ENCODE measurements around the gene PLP2. TPM values are rescaled to one million over a fixed set of nuclear protein-coding genes. Genes with fewer than 3 reads are reported as not detected.

Gene PLP2
- total and polyA plus RNA-seq, 2 of the 13 experiments (the other 11 are each of a cell fraction or from before 2014, with no cell fraction given): 0.40 to 3.6 TPM

GRCh38 chrX:49139713-49140112, 32.0 kb upstream of the PLP2 start:
- Histone ChIP-seq H2AFZ (ENCODE audit: low read length) (no peak overlapping the region), H3K9ac (ENCODE audit: insufficient read depth, low read depth, low read length) (no peak overlapping the region), H3K27me3 (ENCODE audit: control insufficient read depth in 1 of 2, insufficient read depth in 2 of 2, low read length in 2 of 2) (no peaks in the 10 kb centered on the region), H3K36me3 (replicated peaks in 1 of 2; ENCODE audit: control insufficient read depth in 1 of 2, insufficient read depth in 2 of 2, low read length in 2 of 2) (no peaks in the 10 kb centered on the region), H3K27ac (ENCODE audit: extremely low read length, insufficient read depth, low read length) (no peak overlapping the region), H3K9me3 (ENCODE audit: low read length) (peaks cover 22% of the 10 kb centered on the region), H3K4me1 (ENCODE audit: insufficient read depth, low read length) (peaks cover 20% of the 10 kb centered on the region), H3K4me3 (replicated peaks in 1 of 3; ENCODE audit: insufficient read depth in 1 of 3, low read depth in 2 of 3, low read length in 3 of 3) (no peak overlapping the region), H4K20me1 (ENCODE audit: insufficient read depth, low read length) (no peaks in the 10 kb centered on the region), H3K4me2 (ENCODE audit: low read depth, low read length) (no peak overlapping the region), H3K79me2 (ENCODE audit: insufficient read depth, low read length) (no peaks in the 10 kb centered on the region)
- in situ Hi-C loops (cut with HindIII; ENCODE audit: extremely low pct_ligation_motif_present, low pct_unique_long_range_greater_than_20kb) (no loop called here), intact Hi-C loops (cut with micrococcal nuclease; ENCODE audit: unreplicated experiment) (no loop called here)
- CTCF ChIA-PET (ENCODE audit: low intra/inter-chr PET ratio, low total read pairs): no interaction called here
- 69% methylated on average over 1 of the region's 4 CpGs for WGBS (ENCODE audit: low lambda C conversion rate)
- FAIRE-seq (no peak), ATAC-seq (no peak), DNase-seq (ENCODE audit: low spot score) (peak; percentile 24)
- peak; percentile 54; the same call in 1 of the 2 replicates for TF ChIP-seq ELF3 (CRISPR knock-in tag; IDR thresholded peaks at IDR 0.05)
- no peak for TF ChIP-seq ZBTB14 (CRISPR knock-in tag; IDR thresholded peaks at IDR 0.05)
- TF ChIP-seq, protein P1, sequence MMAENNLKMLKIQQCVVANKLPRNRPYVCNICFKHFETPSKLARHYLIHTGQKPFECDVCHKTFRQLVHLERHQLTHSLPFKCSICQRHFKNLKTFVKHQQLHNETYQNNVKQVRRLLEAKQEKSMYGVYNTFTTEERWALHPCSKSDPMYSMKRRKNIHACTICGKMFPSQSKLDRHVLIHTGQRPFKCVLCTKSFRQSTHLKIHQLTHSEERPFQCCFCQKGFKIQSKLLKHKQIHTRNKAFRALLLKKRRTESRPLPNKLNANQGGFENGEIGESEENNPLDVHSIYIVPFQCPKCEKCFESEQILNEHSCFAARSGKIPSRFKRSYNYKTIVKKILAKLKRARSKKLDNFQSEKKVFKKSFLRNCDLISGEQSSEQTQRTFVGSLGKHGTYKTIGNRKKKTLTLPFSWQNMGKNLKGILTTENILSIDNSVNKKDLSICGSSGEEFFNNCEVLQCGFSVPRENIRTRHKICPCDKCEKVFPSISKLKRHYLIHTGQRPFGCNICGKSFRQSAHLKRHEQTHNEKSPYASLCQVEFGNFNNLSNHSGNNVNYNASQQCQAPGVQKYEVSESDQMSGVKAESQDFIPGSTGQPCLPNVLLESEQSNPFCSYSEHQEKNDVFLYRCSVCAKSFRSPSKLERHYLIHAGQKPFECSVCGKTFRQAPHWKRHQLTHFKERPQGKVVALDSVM (CRISPR knock-in tag; IDR thresholded peaks at IDR 0.05): no peak
- no peak for TF ChIP-seq POLR2AphosphoS5 (IDR thresholded peaks at IDR 0.05; ENCODE audit: low read depth, low read length)
- TF ChIP-seq, protein P2, sequence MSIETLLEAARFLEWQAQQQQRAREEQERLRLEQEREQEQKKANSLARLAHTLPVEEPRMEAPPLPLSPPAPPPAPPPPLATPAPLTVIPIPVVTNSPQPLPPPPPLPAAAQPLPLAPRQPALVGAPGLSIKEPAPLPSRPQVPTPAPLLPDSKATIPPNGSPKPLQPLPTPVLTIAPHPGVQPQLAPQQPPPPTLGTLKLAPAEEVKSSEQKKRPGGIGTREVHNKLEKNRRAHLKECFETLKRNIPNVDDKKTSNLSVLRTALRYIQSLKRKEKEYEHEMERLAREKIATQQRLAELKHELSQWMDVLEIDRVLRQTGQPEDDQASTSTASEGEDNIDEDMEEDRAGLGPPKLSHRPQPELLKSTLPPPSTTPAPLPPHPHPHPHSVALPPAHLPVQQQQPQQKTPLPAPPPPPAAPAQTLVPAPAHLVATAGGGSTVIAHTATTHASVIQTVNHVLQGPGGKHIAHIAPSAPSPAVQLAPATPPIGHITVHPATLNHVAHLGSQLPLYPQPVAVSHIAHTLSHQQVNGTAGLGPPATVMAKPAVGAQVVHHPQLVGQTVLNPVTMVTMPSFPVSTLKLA (IDR thresholded peaks at IDR 0.05): no peak
- TF ChIP-seq FOXP1 (IDR thresholded peaks at IDR 0.05): no peak
- no peak for TF ChIP-seq FOXP1 (CRISPR knock-in tag; IDR thresholded peaks at IDR 0.05)
- TF ChIP-seq AHR (CRISPR knock-in tag; IDR thresholded peaks at IDR 0.05): no peak
- TF ChIP-seq ZMYM2 (CRISPR knock-in tag; IDR thresholded peaks at IDR 0.05): no peak
- POLR2A ChIA-PET: no interaction called here
- BruUV-seq (replicated peaks): no TSS peak
